ENCODE data around the gene APBA1.
"Not testable (repeated sequence)": the region's sequence is repeated elsewhere in the genome, so short reads cannot be mapped to it uniquely, and the experiment has no call there.

Gene APBA1

GRCh38 chr9:69600314-69601047 is 71.7 kb downstream of the APBA1 start:
- DNase-seq (ENCODE audit: extremely low read depth, low read depth) = no peak
- no peak for TF ChIP-seq CTCF (IDR thresholded peaks at IDR 0.05; ENCODE audit: low read depth, low read length)

- no peak for DNase-seq (ENCODE audit: extremely low read depth, low read depth)
- no peak for TF ChIP-seq CTCF (IDR thresholded peaks at IDR 0.05; ENCODE audit: low read depth, low read length)
Measured at GRCh38 chr9:69599232-69599971, 72.8 kb downstream of the APBA1 start.

- DNase-seq (ENCODE audit: extremely low read depth, low read depth) = not testable (repeated sequence)
Measured at GRCh38 chr9:69596906-69597305, 75.3 kb downstream of the APBA1 start.

- DNase-seq (ENCODE audit: extremely low read depth, low read depth) = no peak
- no peak for TF ChIP-seq CTCF (IDR thresholded peaks at IDR 0.05; ENCODE audit: low read depth, low read length)
Measured at GRCh38 chr9:69594180-69594579, 78.0 kb downstream of the APBA1 start.

GRCh38 chr9:69593756-69594155 is 78.4 kb downstream of the APBA1 start:
- TF ChIP-seq CTCF (IDR thresholded peaks at IDR 0.05; ENCODE audit: low read depth, low read length) = no peak
- DNase-seq (ENCODE audit: extremely low read depth, low read depth) = no peak

GRCh38 chr9:69593301-69593700 is 78.9 kb downstream of the APBA1 start:
- no peak for TF ChIP-seq CTCF (IDR thresholded peaks at IDR 0.05; ENCODE audit: low read depth, low read length)
- DNase-seq (ENCODE audit: extremely low read depth, low read depth) = no peak

GRCh38 chr9:69590266-69590665 is 81.9 kb downstream of the APBA1 start:
- no peak for DNase-seq (ENCODE audit: extremely low read depth, low read depth)
- TF ChIP-seq CTCF (IDR thresholded peaks at IDR 0.05; ENCODE audit: low read depth, low read length) = no peak

Measured in AG09319 (cell line).